CMK (cell line): ENCODE data around the gene FXR1.

ENCODE experiments used
- DNase-seq: peaks from one replicate; pipeline ENCODE4 v3.0.0-alpha.2; 2010; ENCODE audit warnings: low read depth

FXR1 gene

GRCh38 chr3:181007262-181007661, 94.8 kb downstream of the FXR1 start:
- no peak for DNase-seq

- DNase-seq: no peak
These were observed 96.3 kb downstream of the FXR1 start for GRCh38 chr3:181008796-181009195.

- no peak for DNase-seq
These were observed 96.8 kb downstream of the FXR1 start for GRCh38 chr3:181009225-181009624.

- no peak for DNase-seq
These were observed 105.2 kb downstream of the FXR1 start for GRCh38 chr3:181017690-181018089.

GRCh38 chr3:181025204-181025603, 112.7 kb downstream of the FXR1 start:
- no peak for DNase-seq

- DNase-seq: no peak
These were observed 118.5 kb downstream of the FXR1 start for GRCh38 chr3:181030948-181031347.
